ENCODE results near the gene MARCKS.

DNA sequence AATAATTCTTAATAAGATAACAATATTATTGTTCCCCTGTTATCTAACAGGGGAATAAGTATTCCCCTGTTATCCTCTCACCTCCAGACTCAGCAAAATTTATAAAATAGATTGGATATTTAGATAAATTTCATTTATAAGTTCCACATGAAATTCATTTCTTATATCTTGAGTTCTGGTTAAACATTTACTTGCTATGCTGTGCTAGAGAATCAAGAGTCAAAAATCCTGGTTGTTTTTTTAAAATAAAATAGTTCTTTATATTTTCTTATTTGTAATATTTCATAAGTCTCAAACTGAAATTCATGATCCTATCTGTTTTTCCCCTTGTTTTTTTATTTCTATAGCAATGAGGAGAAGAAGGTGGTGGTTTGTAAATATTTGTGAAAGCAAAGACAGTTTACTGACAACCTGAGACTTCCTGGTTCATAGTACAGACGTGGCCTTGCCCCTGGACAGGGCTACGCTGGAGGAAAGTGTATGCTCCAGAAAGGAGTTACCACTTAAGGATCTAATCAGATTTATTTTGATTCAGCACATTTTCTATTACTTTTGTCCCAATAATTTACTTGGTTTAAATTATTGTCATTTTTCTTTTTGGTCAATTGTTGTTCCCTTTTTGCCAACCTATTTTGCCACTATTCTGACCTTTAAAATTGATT is 37.8 kb upstream of the MARCKS start:
- TF ChIP-seq CTCF (IDR thresholded peaks at IDR 0.05): no peak
- TF ChIP-seq POLR2A (IDR thresholded peaks at IDR 0.05): no peak
